Upper lobe of left lung (tissue), 4 donors: ENCODE data around the gene TMEM263.

Experiments used
- CTCF ChIP-seq, 6 experiments: fragments of 450-650 bp in 4 of 6; fragments of 200-600 bp in 2 of 6; sonication (generic) in 2 of 6; IDR thresholded peaks; one replicate each; pipeline ENCODE4 v1.5.1; 2016 to 2019; ENCODE audit warnings: antibody characterized with exemption in 6 of 6
- EP300 ChIP-seq, 4 donors: sonication (generic); formaldehyde crosslinking; IDR thresholded peaks; one replicate each; pipeline ENCODE4 v1.5.1; 2017; ENCODE audit warnings: antibody characterized with exemption in 4 of 4, control low read depth in 2 of 4
- POLR2A ChIP-seq, 4 donors: fragments of 450-650 bp; IDR thresholded peaks; one replicate each; pipeline ENCODE4 v1.5.1; 2016 to 2017; ENCODE audit warnings: antibody characterized with exemption in 4 of 4, mild to moderate bottlenecking in 2 of 4
- POLR2AphosphoS5 ChIP-seq, 2 donors: sonication (generic); formaldehyde crosslinking; IDR thresholded peaks; one replicate each; pipeline ENCODE4 v1.5.1; 2017; ENCODE audit warnings: antibody characterized with exemption in 2 of 2

- TF ChIP-seq EP300 (IDR thresholded peaks at IDR 0.05): no peak
- TF ChIP-seq POLR2A (IDR thresholded peaks at IDR 0.05): no peak
- no peak for TF ChIP-seq CTCF (IDR thresholded peaks at IDR 0.05)
- TF ChIP-seq POLR2AphosphoS5 (IDR thresholded peaks at IDR 0.05): no peak
These were observed 55.8 kb downstream of the TMEM263 start for GRCh38 chr12:107011519-107011918.
